ENCODE data around the gene C1QTNF12.

GRCh38 chr1:1228187-1228586 is 18.3 kb downstream of the C1QTNF12 start:
- TF ChIP-seq RFX5 (IDR thresholded peaks at IDR 0.05; ENCODE audit: borderline replicate concordance, low read depth, low read length) = no peak
- no peak for TF ChIP-seq CBX5 (IDR thresholded peaks at IDR 0.05; ENCODE audit: low read depth, low read length)
- TF ChIP-seq CTCF (IDR thresholded peaks at IDR 0.05; ENCODE audit: control extremely low read depth in 1 of 3, insufficient read depth in 1 of 3, low read depth in 1 of 3, low read length in 3 of 3) = no peak
- TF ChIP-seq POLR2AphosphoS5 (IDR thresholded peaks at IDR 0.05; ENCODE audit: low read depth, low read length) = no peak
- no peak for TF ChIP-seq SUZ12 (IDR thresholded peaks at IDR 0.05; ENCODE audit: low read length)
